Measurements from ENCODE around the gene LITAFD.

The LITAFD gene

DNA sequence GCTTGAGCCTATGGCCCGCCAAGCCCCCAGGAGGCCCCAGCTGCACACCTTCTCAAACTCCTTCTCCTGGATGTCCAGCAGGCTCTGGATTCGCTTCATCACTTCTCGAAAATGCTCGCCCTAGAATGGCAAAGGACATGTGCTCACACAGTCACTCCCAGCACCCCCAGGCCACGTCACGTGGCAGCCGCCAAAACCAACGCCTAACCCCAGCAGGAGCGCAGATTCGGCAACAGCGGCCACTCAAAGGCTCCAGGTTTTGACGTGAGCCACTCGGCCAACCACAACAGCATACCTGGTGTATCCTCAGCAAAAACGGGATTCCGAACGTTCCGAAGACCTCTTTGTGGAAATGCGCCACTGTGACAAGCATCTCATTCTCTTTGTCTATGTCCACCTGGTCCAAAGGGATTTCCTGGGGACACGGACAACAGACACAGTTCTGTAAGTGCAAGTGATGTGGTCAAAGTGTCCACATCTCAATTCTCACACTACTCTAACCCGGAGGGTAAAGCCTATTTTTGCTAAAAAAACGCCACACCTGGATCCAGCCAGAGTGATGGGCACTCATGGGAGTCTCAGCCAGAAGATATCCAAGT lies 12.7 kb downstream of the LITAFD start:
- no CpG with 5 or more reads among the region's 21 CpGs for WGBS (ENCODE audit: insufficient coverage, insufficient read length)
- Histone ChIP-seq H3K27me3 (ENCODE audit: control insufficient read depth, insufficient read depth, low read length) (no peaks in the 10 kb centered on the region), H3K9me3 (ENCODE audit: control insufficient read depth, insufficient read depth, low read length) (no peaks in the 10 kb centered on the region), H3K4me1 (ENCODE audit: control insufficient read depth, insufficient read depth, low read length) (no peaks in the 10 kb centered on the region), H3K4me3 (ENCODE audit: low read length) (no peak overlapping the region; the same call in 1 of the 2 replicates), H3K27ac (ENCODE audit: low read length) (no peak overlapping the region), H3K36me3 (ENCODE audit: control insufficient read depth, insufficient read depth, low read length) (peaks cover 49% of the 10 kb centered on the region)
- no peak for DNase-seq (ENCODE audit: low read depth, low spot score)

DNA sequence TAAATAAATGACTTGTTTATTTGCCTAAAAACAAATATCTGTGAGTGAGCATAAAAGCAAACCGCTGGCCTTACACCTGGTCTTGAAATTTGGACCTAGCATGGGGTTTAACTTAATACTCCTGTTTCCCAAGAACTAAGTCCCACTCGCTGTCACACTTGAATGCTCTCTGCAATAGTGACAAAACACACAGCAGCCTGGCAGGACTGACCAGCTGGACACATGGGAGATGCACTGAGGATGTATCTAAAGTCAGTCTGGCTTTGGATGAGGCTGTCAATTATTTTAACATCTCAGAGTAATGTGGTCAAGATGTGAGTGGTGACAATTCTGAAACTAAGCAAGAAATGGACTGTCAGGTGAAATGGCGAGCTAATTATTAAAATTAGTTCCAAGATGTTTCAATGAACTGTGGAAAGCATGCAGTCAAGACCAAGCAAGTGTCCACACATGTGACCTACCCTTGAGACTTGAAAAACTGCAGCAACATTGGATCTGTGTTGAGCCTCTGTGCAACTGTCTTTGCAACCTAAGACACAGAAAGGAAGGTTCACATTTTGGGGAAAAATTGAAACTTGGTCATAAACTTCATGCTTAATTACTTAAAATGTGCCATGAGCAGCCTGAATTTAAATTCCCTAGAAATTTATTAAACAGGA lies 16.6 kb downstream of the LITAFD start:
- Histone ChIP-seq H3K27ac (ENCODE audit: low read length) (no peak overlapping the region), H3K27me3 (ENCODE audit: control insufficient read depth, insufficient read depth, low read length) (no peaks in the 10 kb centered on the region), H3K4me1 (ENCODE audit: control insufficient read depth, insufficient read depth, low read length) (no peaks in the 10 kb centered on the region), H3K36me3 (ENCODE audit: control insufficient read depth, insufficient read depth, low read length) (peaks cover 43% of the 10 kb centered on the region), H3K9me3 (ENCODE audit: control insufficient read depth, insufficient read depth, low read length) (no peaks in the 10 kb centered on the region), H3K4me3 (ENCODE audit: low read length) (no peak overlapping the region)
- DNase-seq (ENCODE audit: low read depth, low spot score): no peak
- no CpG with 5 or more reads among the region's 3 CpGs for WGBS (ENCODE audit: insufficient coverage, insufficient read length)

GRCh38 chr16:8899709-8900317 lies 17.7 kb downstream of the LITAFD start:
- H3K9me3 ChIP-seq (ENCODE audit: control insufficient read depth, insufficient read depth, low read length): no peaks in the 10 kb centered on the region
- H3K4me1 ChIP-seq (ENCODE audit: control insufficient read depth, insufficient read depth, low read length): no peaks in the 10 kb centered on the region
- no peaks in the 10 kb centered on the region for H3K27me3 ChIP-seq (ENCODE audit: control insufficient read depth, insufficient read depth, low read length)
- no peak overlapping the region for H3K27ac ChIP-seq (ENCODE audit: low read length)
- H3K4me3 ChIP-seq (ENCODE audit: low read length): no peak overlapping the region
- WGBS (ENCODE audit: insufficient coverage, insufficient read length): no CpG with 5 or more reads among the region's 9 CpGs
- peaks cover 41% of the 10 kb centered on the region for H3K36me3 ChIP-seq (ENCODE audit: control insufficient read depth, insufficient read depth, low read length)
- DNase-seq (ENCODE audit: low read depth, low spot score): no peak

GRCh38 chr16:8900343-8900742 lies 18.2 kb downstream of the LITAFD start:
- Histone ChIP-seq H3K4me3 (ENCODE audit: low read length) (no peak overlapping the region), H3K9me3 (ENCODE audit: control insufficient read depth, insufficient read depth, low read length) (no peaks in the 10 kb centered on the region), H3K36me3 (ENCODE audit: control insufficient read depth, insufficient read depth, low read length) (peaks cover 40% of the 10 kb centered on the region), H3K27me3 (ENCODE audit: control insufficient read depth, insufficient read depth, low read length) (no peaks in the 10 kb centered on the region), H3K4me1 (ENCODE audit: control insufficient read depth, insufficient read depth, low read length) (no peaks in the 10 kb centered on the region), H3K27ac (ENCODE audit: low read length) (no peak overlapping the region)
- DNase-seq (ENCODE audit: low read depth, low spot score): no peak
- WGBS (ENCODE audit: insufficient coverage, insufficient read length): no CpG with 5 or more reads among the region's 5 CpGs

- Histone ChIP-seq H3K36me3 (ENCODE audit: control insufficient read depth, insufficient read depth, low read length) (peaks cover 40% of the 10 kb centered on the region), H3K27ac (ENCODE audit: low read length) (no peak overlapping the region), H3K4me3 (ENCODE audit: low read length) (no peak overlapping the region), H3K4me1 (ENCODE audit: control insufficient read depth, insufficient read depth, low read length) (no peaks in the 10 kb centered on the region), H3K9me3 (ENCODE audit: control insufficient read depth, insufficient read depth, low read length) (no peaks in the 10 kb centered on the region), H3K27me3 (ENCODE audit: control insufficient read depth, insufficient read depth, low read length) (no peaks in the 10 kb centered on the region)
- DNase-seq (ENCODE audit: low read depth, low spot score): no peak
- WGBS (ENCODE audit: insufficient coverage, insufficient read length): no CpG with 5 or more reads among the region's 13 CpGs
Measured at GRCh38 chr16:8901320-8901861, 19.2 kb downstream of the LITAFD start.

DNA sequence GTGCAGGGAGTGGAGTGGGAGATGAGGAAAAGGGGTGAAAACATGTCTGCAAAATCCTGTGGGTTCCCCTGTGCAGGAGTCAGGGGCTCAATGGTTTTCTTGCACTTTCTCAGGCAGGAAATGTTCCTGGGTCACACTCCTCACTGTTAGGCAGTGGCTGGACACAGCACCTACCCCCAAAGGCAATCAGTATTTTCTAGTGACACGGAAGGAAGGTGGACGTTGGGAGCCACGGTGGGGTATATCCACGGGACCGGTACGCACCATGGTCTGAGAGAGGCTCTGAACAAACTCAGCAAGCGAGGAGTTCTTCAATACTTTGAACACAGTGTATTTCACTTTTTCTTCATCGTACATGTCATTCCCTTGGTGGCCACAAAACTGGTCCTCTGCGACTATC lies 20.9 kb downstream of the LITAFD start:
- H3K9me3 ChIP-seq (ENCODE audit: control insufficient read depth, insufficient read depth, low read length): no peaks in the 10 kb centered on the region
- WGBS (ENCODE audit: insufficient coverage, insufficient read length): no CpG with 5 or more reads among the region's 9 CpGs
- H3K4me1 ChIP-seq (ENCODE audit: control insufficient read depth, insufficient read depth, low read length): no peaks in the 10 kb centered on the region
- H3K27ac ChIP-seq (ENCODE audit: low read length): no peak overlapping the region
- H3K36me3 ChIP-seq (ENCODE audit: control insufficient read depth, insufficient read depth, low read length): peaks cover 28% of the 10 kb centered on the region
- DNase-seq (ENCODE audit: low read depth, low spot score): no peak
- H3K4me3 ChIP-seq (ENCODE audit: low read length): no peak overlapping the region
- H3K27me3 ChIP-seq (ENCODE audit: control insufficient read depth, insufficient read depth, low read length): no peaks in the 10 kb centered on the region

- no peaks in the 10 kb centered on the region for H3K9me3 ChIP-seq (ENCODE audit: control insufficient read depth, insufficient read depth, low read length)
- no peaks in the 10 kb centered on the region for H3K27me3 ChIP-seq (ENCODE audit: control insufficient read depth, insufficient read depth, low read length)
- H3K4me3 ChIP-seq (ENCODE audit: low read length): no peak overlapping the region; the same call in 1 of the 2 replicates
- H3K27ac ChIP-seq (ENCODE audit: low read length): no peak overlapping the region
- H3K4me1 ChIP-seq (ENCODE audit: control insufficient read depth, insufficient read depth, low read length): no peaks in the 10 kb centered on the region
- WGBS (ENCODE audit: insufficient coverage, insufficient read length): no CpG with 5 or more reads among the region's 8 CpGs
- peaks cover 31% of the 10 kb centered on the region for H3K36me3 ChIP-seq (ENCODE audit: control insufficient read depth, insufficient read depth, low read length)
- DNase-seq (ENCODE audit: low read depth, low spot score): no peak
Measured at GRCh38 chr16:8904018-8904430, 21.9 kb downstream of the LITAFD start.

DNA sequence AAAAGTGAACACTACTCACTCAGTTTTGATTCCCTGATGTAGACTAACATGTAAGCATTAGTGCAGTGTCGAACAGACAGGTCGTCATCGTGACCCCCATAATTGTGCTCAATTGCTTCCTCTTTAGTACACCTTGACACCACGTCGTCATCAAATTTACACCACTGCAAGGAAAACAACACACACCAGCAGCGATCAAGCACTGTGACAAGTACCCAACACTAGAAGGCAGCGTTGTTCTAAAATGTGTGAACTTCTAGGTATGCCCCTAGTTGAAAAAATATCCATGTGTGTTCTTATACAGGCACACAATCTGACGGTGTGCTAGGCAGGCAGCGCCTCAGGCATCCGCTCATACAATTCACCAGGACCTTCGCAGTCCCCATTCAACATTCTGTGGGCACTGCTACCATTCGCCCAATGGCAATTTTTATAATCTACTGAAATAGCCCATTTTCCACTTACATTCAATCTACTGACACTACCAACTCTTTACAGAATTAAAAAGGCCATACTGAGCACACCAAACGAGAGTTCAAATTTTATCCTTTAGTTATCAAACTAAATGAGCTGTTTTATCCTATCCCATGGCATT lies 23.1 kb downstream of the LITAFD start:
- Histone ChIP-seq H3K27ac (ENCODE audit: low read length) (no peak overlapping the region), H3K36me3 (ENCODE audit: control insufficient read depth, insufficient read depth, low read length) (peaks cover 30% of the 10 kb centered on the region), H3K9me3 (ENCODE audit: control insufficient read depth, insufficient read depth, low read length) (no peaks in the 10 kb centered on the region), H3K4me3 (ENCODE audit: low read length) (no peak overlapping the region), H3K4me1 (ENCODE audit: control insufficient read depth, insufficient read depth, low read length) (no peaks in the 10 kb centered on the region), H3K27me3 (ENCODE audit: control insufficient read depth, insufficient read depth, low read length) (no peaks in the 10 kb centered on the region)
- WGBS (ENCODE audit: insufficient coverage, insufficient read length): no CpG with 5 or more reads among the region's 13 CpGs
- no peak for DNase-seq (ENCODE audit: low read depth, low spot score)

DNA sequence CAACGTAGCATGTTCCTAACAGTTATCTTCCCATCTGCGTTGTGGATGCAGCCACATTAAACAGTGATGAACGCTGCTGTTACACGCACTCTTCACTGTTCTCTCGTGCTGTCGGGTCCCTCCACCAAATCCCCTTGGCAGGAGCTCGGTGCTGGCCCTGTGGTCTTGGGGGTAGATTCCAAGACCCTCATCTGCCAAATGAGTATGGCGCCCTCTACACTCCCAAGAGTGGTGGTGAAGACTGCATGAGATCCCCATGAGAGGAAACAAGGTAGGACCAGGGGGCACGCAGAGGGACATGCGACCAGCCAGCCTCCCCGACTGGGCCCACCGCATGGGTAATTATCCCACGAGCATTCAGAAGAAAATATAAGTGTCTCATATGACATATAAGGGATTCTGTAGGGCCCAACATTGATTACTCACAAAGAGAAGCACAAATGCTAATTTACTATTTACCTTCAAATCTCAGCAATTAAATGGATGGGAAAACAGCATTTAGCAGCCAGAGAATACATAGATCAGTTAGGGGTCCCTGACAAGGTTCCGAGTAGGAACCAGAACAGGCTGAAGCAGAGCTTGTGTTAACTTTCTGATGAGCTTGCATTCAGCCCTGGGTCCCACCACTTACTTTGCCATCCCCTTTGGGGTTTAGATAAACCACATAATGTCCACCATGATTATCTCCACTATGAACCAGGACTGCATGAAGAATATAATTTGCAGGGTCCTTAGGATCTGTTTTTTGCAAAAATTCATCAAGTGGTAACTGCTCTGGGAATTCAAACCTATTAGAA lies 23.8 kb downstream of the LITAFD start:
- DNase-seq (ENCODE audit: low read depth, low spot score): no peak
- no peaks in the 10 kb centered on the region for H3K27me3 ChIP-seq (ENCODE audit: control insufficient read depth, insufficient read depth, low read length)
- no peaks in the 10 kb centered on the region for H3K4me1 ChIP-seq (ENCODE audit: control insufficient read depth, insufficient read depth, low read length)
- H3K36me3 ChIP-seq (ENCODE audit: control insufficient read depth, insufficient read depth, low read length): peaks cover 30% of the 10 kb centered on the region
- whole genome bisulfite sequencing (ENCODE audit: insufficient coverage, insufficient read length): no CpG with 5 or more reads among the region's 14 CpGs
- H3K4me3 ChIP-seq (ENCODE audit: low read length): no peak overlapping the region
- H3K9me3 ChIP-seq (ENCODE audit: control insufficient read depth, insufficient read depth, low read length): no peaks in the 10 kb centered on the region
- H3K27ac ChIP-seq (ENCODE audit: low read length): no peak overlapping the region

DNA sequence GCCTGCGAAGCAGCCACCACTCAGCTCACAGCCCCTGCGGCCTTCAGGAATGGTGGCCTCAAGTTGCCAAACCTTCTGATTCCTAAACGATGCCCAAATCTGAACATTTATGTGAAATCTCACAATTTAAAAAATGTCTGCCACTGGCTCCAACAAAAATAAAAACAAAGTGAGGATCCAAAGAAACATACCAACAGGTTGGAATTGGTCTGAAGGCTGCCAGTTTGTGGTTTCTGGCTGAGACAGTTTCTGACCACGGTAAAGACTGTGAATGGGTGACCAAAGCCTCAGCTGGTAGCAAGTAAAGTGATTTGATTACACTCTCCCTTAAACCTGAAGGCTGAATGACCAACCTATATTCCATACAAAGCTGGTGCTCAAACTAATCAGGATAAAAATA lies 24.9 kb downstream of the LITAFD start:
- H3K9me3 ChIP-seq (ENCODE audit: control insufficient read depth, insufficient read depth, low read length): no peaks in the 10 kb centered on the region
- H3K27ac ChIP-seq (ENCODE audit: low read length): no peak overlapping the region
- H3K36me3 ChIP-seq (ENCODE audit: control insufficient read depth, insufficient read depth, low read length): peaks cover 32% of the 10 kb centered on the region
- no peak for DNase-seq (ENCODE audit: low read depth, low spot score)
- peaks cover 1% of the 10 kb centered on the region; the same call in 1 of the 2 replicates for H3K4me1 ChIP-seq (ENCODE audit: control insufficient read depth, insufficient read depth, low read length)
- no peaks in the 10 kb centered on the region for H3K27me3 ChIP-seq (ENCODE audit: control insufficient read depth, insufficient read depth, low read length)
- no CpG with 5 or more reads among the region's 4 CpGs for WGBS (ENCODE audit: insufficient coverage, insufficient read length)
- no peak overlapping the region for H3K4me3 ChIP-seq (ENCODE audit: low read length)

All from iPS DF 6.9 (cell line).